K562 (cell line): ENCODE data around the gene HMCN1. TPM values are rescaled to one million over a fixed set of nuclear protein-coding genes. Genes with fewer than 3 reads are reported as not detected.
A peak's percentile ranks its signal among the peaks of the same experiment; 100 is the strongest.

Experiments
- ATAC-seq: fragments of 200-7000 bp; cut with Tn5 transposase; 3 replicates; pipeline ENCODE4 v1.9.1; 2020; ENCODE audit warnings: moderate library complexity
- BruUV-seq: library from RNA; stranded (reverse); fragments of 400-500 nt; replicated peaks from 2 replicates; lab custom pipeline; 2021; lab: Mats Ljungman, UMichigan
- CTCF ChIA-PET: fragments of 300-600 bp; formaldehyde crosslinking; extraction: SDS; loops from one replicate; lab custom pipeline; 2021; ENCODE audit warnings: low intra/inter-chr PET ratio; lab: Yijun Ruan, JAX
- POLR2A ChIA-PET: fragments of 300-600, 350-650 bp; sonication (Branson Sonifier 250); formaldehyde crosslinking; extraction: SDS; loops from one replicate; lab custom pipeline; 2021; ENCODE audit warnings: antibody characterized with exemption, inconsistent platforms; lab: Yijun Ruan, JAX
- DNase-seq, 4 experiments: peaks; one replicate each; pipeline versions ENCODE4 v3.0.0 to v3.0.0-alpha.2; 2011 to 2018; ENCODE audit warnings: low spot score in 3 of 4, mixed read lengths in 3 of 4; ENCODE audit errors: extremely low read depth in 1 of 4
- FAIRE-seq: peaks from 2 replicates; lab custom pipeline; 2011; peaks lifted over from hg19 to GRCh38; lab: Jason Lieb, UNC
- H2AFZ ChIP-seq: 2 replicates; pipeline ENCODE4 v1.6.0; 2011; ENCODE audit warnings: low read depth, low read length, control low read depth, inconsistent platforms
- H3K27ac ChIP-seq: fragments of 200-600 bp; 3 replicates; pipeline ENCODE4 v1.8.0; 2011; ENCODE audit warnings: low read depth, mild to moderate bottlenecking, control low read depth, inconsistent platforms, low read length, moderate library complexity, mixed read lengths; ENCODE audit errors: extremely low read depth
- H3K27me3 ChIP-seq, 2 experiments: fragments of 300-600 bp in 1 of 2; 2 replicates in 1 of 2; 3 replicates in 1 of 2; pipeline versions ENCODE4 v1.6.0 to v1.8.0; 2011; ENCODE audit warnings: inconsistent platforms in 2 of 2, low read length in 2 of 2, mild to moderate bottlenecking in 1 of 2, mixed read lengths in 1 of 2, moderate library complexity in 1 of 2; ENCODE audit not compliant: control insufficient read depth in 2 of 2, insufficient read depth in 2 of 2
- H3K36me3 ChIP-seq: fragments of 300-600 bp; 3 replicates; pipeline ENCODE4 v1.8.0; 2011; ENCODE audit warnings: mild to moderate bottlenecking, low read length, inconsistent platforms; ENCODE audit not compliant: control insufficient read depth, insufficient read depth
- H3K4me1 ChIP-seq, 2 experiments: fragments of 200-600 bp in 1 of 2; replicated peaks in 1 of 2; 2 replicates in 1 of 2; 3 replicates in 1 of 2; pipeline versions ENCODE4 v1.5.1 to v1.8.0; 2011; ENCODE audit warnings: inconsistent platforms in 2 of 2, low read length in 2 of 2, mild to moderate bottlenecking in 1 of 2, mixed read lengths in 1 of 2, moderate library complexity in 1 of 2; ENCODE audit not compliant: control insufficient read depth in 2 of 2, insufficient read depth in 2 of 2
- H3K4me2 ChIP-seq: 2 replicates; pipeline ENCODE4 v1.6.1; 2011; ENCODE audit warnings: low read length, control low read depth, inconsistent platforms, mixed read lengths; ENCODE audit not compliant: insufficient read depth
- H3K4me3 ChIP-seq: fragments of 200-600 bp; sonication (generic), shearing (Covaris generic); 2 replicates; pipeline ENCODE4 v1.5.1; 2016; ENCODE audit warnings: control low read depth, inconsistent platforms
- H3K79me2 ChIP-seq: fragments of 200-600 bp; 3 replicates; pipeline ENCODE4 v1.8.0; 2011; ENCODE audit warnings: low read length, inconsistent platforms; ENCODE audit not compliant: control insufficient read depth, insufficient read depth
- H3K9ac ChIP-seq, 2 experiments: 2 replicates each; pipeline versions ENCODE4 v1.6.0 to v1.6.1; 2011; ENCODE audit warnings: low read depth in 2 of 2, low read length in 2 of 2, control low read depth in 1 of 2, inconsistent platforms in 1 of 2, mild to moderate bottlenecking in 1 of 2, mixed read lengths in 1 of 2; ENCODE audit not compliant: insufficient read depth in 1 of 2
- H3K9me1 ChIP-seq: one replicate; pipeline ENCODE4 v1.6.0; 2011; ENCODE audit warnings: inconsistent platforms, mild to moderate bottlenecking, low read length, moderate library complexity; ENCODE audit not compliant: control insufficient read depth, insufficient read depth
- H3K9me3 ChIP-seq: replicated peaks from 2 replicates; pipeline ENCODE4 v1.5.1; 2011; ENCODE audit warnings: low read depth, low read length, inconsistent platforms; ENCODE audit not compliant: control insufficient read depth, insufficient read depth
- H4K20me1 ChIP-seq: replicated peaks from 2 replicates; pipeline ENCODE4 v1.6.1; 2011; ENCODE audit warnings: low read length, inconsistent platforms, mixed read lengths; ENCODE audit not compliant: control insufficient read depth, insufficient read depth
- ATF7 ChIP-seq: fragments of 450-650 bp; IDR thresholded peaks from 2 replicates; pipeline ENCODE4 v1.7.1; 2014; ENCODE audit warnings: mild to moderate bottlenecking, moderate library complexity
- DDX20 ChIP-seq: fragments of 450-650 bp; IDR thresholded peaks from 2 replicates; pipeline ENCODE4 v1.6.1; 2016; ENCODE audit warnings: missing genetic modification characterization, low read depth, mild to moderate bottlenecking, missing compliant biosample characterization, moderate library complexity
- FOSL1 ChIP-seq: fragments of 200-800 bp; sonication (Bioruptor generic); conservative IDR thresholded peaks from 2 replicates; pipeline ENCODE4 v1.6.1; 2016; ENCODE audit warnings: missing genetic modification characterization, missing compliant biosample characterization
- LARP7 ChIP-seq: fragments of 450-650 bp; IDR thresholded peaks from 2 replicates; pipeline ENCODE4 v1.6.1; 2016
- MLLT1 ChIP-seq, 2 experiments: fragments of 450-650 bp; IDR thresholded peaks; 2 replicates each; pipeline ENCODE4 v1.6.1; 2016
- NELFE ChIP-seq: IDR thresholded peaks from 2 replicates; pipeline ENCODE4 v1.6.1; 2011; ENCODE audit warnings: mild to moderate bottlenecking; ENCODE audit not compliant: insufficient read depth, insufficient read length
- RBM39 ChIP-seq: fragments of 200-400 bp; formaldehyde crosslinking; optimal IDR thresholded peaks from 2 replicates; pipeline ENCODE3; 2018; ENCODE audit warnings: low read depth, low read length
- SIN3A ChIP-seq, 2 experiments: fragments of 150-350 bp in 1 of 2; IDR thresholded peaks; 2 replicates each; pipeline ENCODE4 v1.6.1; 2011 to 2016; ENCODE audit warnings: borderline replicate concordance in 2 of 2, low read depth in 2 of 2, low read length in 2 of 2, mild to moderate bottlenecking in 2 of 2, moderate library complexity in 2 of 2; ENCODE audit not compliant: control insufficient read depth in 1 of 2
- SMARCA5 ChIP-seq: fragments of 450-650 bp; IDR thresholded peaks from 2 replicates; pipeline ENCODE4 v1.6.1; 2016
- USF2 ChIP-seq: sonication (generic); formaldehyde crosslinking; IDR thresholded peaks from 2 replicates; pipeline ENCODE4 v1.5.0; 2020; ENCODE audit warnings: missing genetic modification reagents
- ZBTB1 ChIP-seq: sonication (generic); formaldehyde crosslinking; IDR thresholded peaks from 2 replicates; pipeline ENCODE4 v1.8.1; 2023; ENCODE audit warnings: missing genetic modification reagents, low read depth, mild to moderate bottlenecking, borderline replicate concordance
- ZNF263 ChIP-seq: sonication (generic); formaldehyde crosslinking; IDR thresholded peaks from 2 replicates; pipeline ENCODE4 v1.8.0; 2022; ENCODE audit warnings: mild to moderate bottlenecking, missing genetic modification reagents, borderline replicate concordance
- ZNF551 ChIP-seq: fragments of 250-450 bp; sonication (Bioruptor Pico); IDR thresholded peaks from 2 replicates; pipeline ENCODE4 v1.5.0; 2021; ENCODE audit warnings: mild to moderate bottlenecking, moderate library complexity
- ZZZ3 ChIP-seq: fragments of 450-650 bp; IDR thresholded peaks from 2 replicates; pipeline ENCODE4 v1.6.1; 2016; ENCODE audit warnings: antibody characterized with exemption, mild to moderate bottlenecking, moderate library complexity
- WGBS: fragments of 100-300 bp; shearing (Covaris generic); methylation state at CpG from one replicate; pipeline ENCODE4 v1.1.6; 2016; ENCODE audit warnings: low coverage, mixed read lengths; ENCODE audit not compliant: insufficient coverage; ENCODE audit errors: missing lambda C conversion rate; 5-methylcytosine and 5-hydroxymethylcytosine counted together
- in situ Hi-C: fragments of 300-500 bp; cut with MboI; formaldehyde crosslinking; loops from 4 replicates; pipeline ENCODE4 v1.15.0; 2018; ENCODE audit warnings: inconsistent platforms, mixed read lengths
- intact Hi-C: fragments of 100-400 bp; cut with micrococcal nuclease; formaldehyde crosslinking; loops from 2 replicates; pipeline ENCODE4 v1.14.2; 2022
- polyA plus RNA-seq, 8 experiments: library from polyadenylated mRNA; depleted of rRNA in 4 of 8; stranded (reverse) in 5 of 8; unstranded in 3 of 8; fragments of >200 nt; fragmentation: Nextera tagmentation in 2 of 8; fragmentation: Illumina TruSeq in 1 of 8; extraction: Ambion mirVana in 2 of 8; extraction: Trizol in 1 of 8; gene quantifications; 2 replicates each; pipeline versions ENCODE4 v1.2.1 to v1.2.3, GENCODE V29; 2011 to 2014; ENCODE audit warnings: inconsistent platforms in 1 of 8, missing spikeins in 1 of 8
- total RNA-seq, 7 experiments: library from RNA; depleted of rRNA in 6 of 7; stranded (reverse); fragments of >200 nt in 6 of 7; fragmentation: Illumina TruSeq in 2 of 7; extraction: Trizol in 2 of 7; gene quantifications; 2 replicates each; pipeline versions ENCODE4 v1.2.1 to v1.2.3, GENCODE V29; 2011 to 2021; ENCODE audit warnings: low replicate concordance in 1 of 7

Gene HMCN1
- total and polyA plus RNA-seq, 9 of the 15 experiments (the other 6 are each of a cell fraction or from before 2014, with no cell fraction given) = 0.07 to 0.36 (median 0.21) TPM

GRCh38 chr1:185864889-185865517, 130.8 kb downstream of the HMCN1 start:
- Histone ChIP-seq H3K9me1 (no peaks in the 10 kb centered on the region), H3K79me2 (no peaks in the 10 kb centered on the region), H4K20me1 (no peaks in the 10 kb centered on the region), H3K9ac (no peak overlapping the region), H2AFZ (no peak overlapping the region), H3K4me3 (no peak overlapping the region), H3K27me3 (no peaks in the 10 kb centered on the region), H3K9me3 (no peaks in the 10 kb centered on the region), H3K27ac (no peak overlapping the region), H3K4me1 (peaks cover 0 to 9% of the 10 kb centered on the region in 2 experiments; a peak in 2 of 5 replicates), H3K4me2 (no peak overlapping the region), H3K36me3 (no peaks in the 10 kb centered on the region)
- peak; percentile 20; the same call in 1 of the 2 replicates for TF ChIP-seq USF2 (CRISPR knock-in tag)
- no peak for TF ChIP-seq ZNF263 (CRISPR knock-in tag)
- peak; percentile 87 for TF ChIP-seq FOSL1 (tag)
- FAIRE-seq (no peak), DNase-seq (peak in 1 of 4 experiments; percentile 9), ATAC-seq (no peak; the same call in 2 of the 3 replicates)
- POLR2A ChIA-PET = no interaction called here
- intact Hi-C loops (no loop called here), in situ Hi-C loops (no loop called here)
- BruUV-seq = no TSS peak
- CTCF ChIA-PET = no interaction called here
- WGBS = 16% methylated on average over 2 of the region's 2 CpGs

GRCh38 chr1:185869590-185869989, 135.4 kb downstream of the HMCN1 start:
- H2AFZ ChIP-seq = no peak overlapping the region
- no TSS peak for BruUV-seq
- H3K4me1 ChIP-seq = peaks cover 0 to 3% of the 10 kb centered on the region in 2 experiments; a peak in 1 of 5 replicates
- intact Hi-C loops = no loop called here
- H3K79me2 ChIP-seq = no peaks in the 10 kb centered on the region
- no peaks in the 10 kb centered on the region for H3K27me3 ChIP-seq
- H3K4me2 ChIP-seq = no peak overlapping the region
- no peaks in the 10 kb centered on the region for H3K36me3 ChIP-seq
- H3K4me3 ChIP-seq = no peak overlapping the region
- DNase-seq = no peak
- no peaks in the 10 kb centered on the region for H3K9me1 ChIP-seq
- CTCF ChIA-PET = no interaction called here
- H4K20me1 ChIP-seq = no peaks in the 10 kb centered on the region
- 16% methylated on average over 2 of the region's 2 CpGs for WGBS
- no peaks in the 10 kb centered on the region for H3K9me3 ChIP-seq
- no peak overlapping the region for H3K27ac ChIP-seq
- POLR2A ChIA-PET = no interaction called here
- no peak for ATAC-seq
- no peak for FAIRE-seq
- in situ Hi-C loops = no loop called here
- H3K9ac ChIP-seq = no peak overlapping the region
- no peak for TF ChIP-seq SIN3A (IDR thresholded peaks at IDR 0.05; ENCODE audit: borderline replicate concordance in 2 of 2, control insufficient read depth in 1 of 2, low read depth in 2 of 2, low read length in 2 of 2)
- no peak for TF ChIP-seq LARP7
- TF ChIP-seq ZNF551 = no peak
- TF ChIP-seq NELFE = no peak
- no peak for TF ChIP-seq ZZZ3
- TF ChIP-seq MLLT1 (IDR thresholded peaks at IDR 0.05) = no peak
- TF ChIP-seq SMARCA5 = no peak
- TF ChIP-seq RBM39 = no peak
- TF ChIP-seq DDX20 (tag) = no peak
- no peak for TF ChIP-seq ZBTB1 (CRISPR knock-in tag)
- no peak for TF ChIP-seq ATF7
